ENCODE measurements around the gene SFRP5.

GRCh38 chr10:97801422-97801821, 29.6 kb upstream of the SFRP5 start:
- no peak for TF ChIP-seq POLR2AphosphoS5 (IDR thresholded peaks at IDR 0.05)
- no peak for TF ChIP-seq CTCF (IDR thresholded peaks at IDR 0.05)
- TF ChIP-seq POLR2A (IDR thresholded peaks at IDR 0.05), result no peak

Measured in upper lobe of left lung (tissue), 4 donors.